Epidermal melanocyte (primary cell): ENCODE results near the gene C9orf85.
"Not testable (repeated sequence)": the region's sequence is repeated elsewhere in the genome, so short reads cannot be mapped to it uniquely, and the experiment has no call there.

ENCODE experiments used
- DNase-seq: peaks from one replicate; pipeline ENCODE4 v3.0.0; 2011; ENCODE audit warnings: low spot score; ENCODE audit not compliant: insufficient read length

The C9orf85 gene

GRCh38 chr9:72006501-72006900 is 95.1 kb downstream of the C9orf85 start:
- DNase-seq = no peak

GRCh38 chr9:72007726-72008125 is 96.3 kb downstream of the C9orf85 start:
- DNase-seq = not testable (repeated sequence)

GRCh38 chr9:72012646-72013045 is 101.2 kb downstream of the C9orf85 start:
- DNase-seq = no peak

GRCh38 chr9:72013292-72013760 is 101.9 kb downstream of the C9orf85 start:
- no peak for DNase-seq

GRCh38 chr9:72022841-72023240 is 111.4 kb downstream of the C9orf85 start:
- no peak for DNase-seq
